HepG2 (cell line): ENCODE data around the gene HYOU1. TPM values are rescaled to one million over a fixed set of nuclear protein-coding genes. Genes with fewer than 3 reads are reported as not detected.
A peak's percentile ranks its signal among the peaks of the same experiment; 100 is the strongest.

ENCODE experiments used
- EEA1 ChIP-seq: sonication (generic); formaldehyde crosslinking; IDR thresholded peaks from 2 replicates; pipeline ENCODE4 v1.5.1; 2020; ENCODE audit warnings: mild to moderate bottlenecking, missing genetic modification reagents, borderline replicate concordance
- HOXA5 ChIP-seq: sonication (generic); formaldehyde crosslinking; IDR thresholded peaks from 2 replicates; pipeline ENCODE4 v1.4.0; 2020; ENCODE audit warnings: missing genetic modification reagents
- HOXA7 ChIP-seq: sonication (generic); formaldehyde crosslinking; IDR thresholded peaks from 2 replicates; pipeline ENCODE4 v1.8.1; 2022; ENCODE audit warnings: mild to moderate bottlenecking, missing genetic modification reagents, moderate library complexity
- SALL2 ChIP-seq: sonication (generic); formaldehyde crosslinking; IDR thresholded peaks from 2 replicates; pipeline ENCODE4 v1.8.1; 2023; ENCODE audit warnings: mild to moderate bottlenecking, missing genetic modification reagents, inconsistent platforms
- TGIF2 ChIP-seq: IDR thresholded peaks from 2 replicates; pipeline ENCODE4 v1.6.1; 2016; ENCODE audit warnings: control low read depth, missing compliant biosample characterization
- ZFP36L1 ChIP-seq: sonication (generic); formaldehyde crosslinking; IDR thresholded peaks from 2 replicates; pipeline ENCODE4 v1.8.0; 2022; ENCODE audit warnings: mild to moderate bottlenecking, missing genetic modification reagents, moderate library complexity
- ZNF232 ChIP-seq: sonication (generic); formaldehyde crosslinking; IDR thresholded peaks from 2 replicates; pipeline ENCODE4 v1.4.0; 2020; ENCODE audit warnings: missing genetic modification reagents, borderline replicate concordance
- ZNF761 ChIP-seq: sonication (generic); formaldehyde crosslinking; conservative IDR thresholded peaks from 2 replicates; pipeline ENCODE4 v1.4.0; 2020; ENCODE audit warnings: mild to moderate bottlenecking, missing genetic modification reagents
- ZNF775 ChIP-seq: sonication (generic); formaldehyde crosslinking; IDR thresholded peaks from 2 replicates; pipeline ENCODE4 v1.4.0; 2020; ENCODE audit warnings: missing genetic modification reagents, mild to moderate bottlenecking, moderate library complexity, borderline replicate concordance
- polyA plus RNA-seq, 8 experiments: library from polyadenylated mRNA; depleted of rRNA in 3 of 8; stranded (reverse) in 7 of 8; unstranded in 1 of 8; fragments of >200 nt; fragmentation: Illumina TruSeq in 4 of 8; extraction: Trizol in 4 of 8; gene quantifications; 2 replicates each; pipeline versions ENCODE4 v1.2.1 to v1.2.3, GENCODE V29; 2011 to 2016; ENCODE audit warnings: low read depth in 4 of 8, missing spikeins in 1 of 8, mixed read lengths in 1 of 8; ENCODE audit not compliant: insufficient read depth in 1 of 8
- total RNA-seq, 5 experiments: library from RNA; depleted of rRNA; stranded (reverse); fragments of >200 nt; fragmentation: Illumina TruSeq; extraction: Trizol; gene quantifications; 2 replicates each; pipeline ENCODE4 v1.2.3, GENCODE V29; 2016; ENCODE audit warnings: low read depth in 1 of 5
- TF ChIP-seq, protein P1 (sequence below), 2 experiments: fragments of 450-650 bp in 1 of 2; sonication (generic) in 1 of 2; formaldehyde crosslinking in 1 of 2; IDR thresholded peaks; 2 replicates each; pipeline versions ENCODE4 v1.6.1 to v1.8.0; 2016 to 2022; ENCODE audit warnings: antibody characterized with exemption in 1 of 2, mild to moderate bottlenecking in 1 of 2, missing genetic modification reagents in 1 of 2
- TF ChIP-seq, protein P2 (sequence below): sonication (generic); formaldehyde crosslinking; IDR thresholded peaks from 2 replicates; pipeline ENCODE4 v1.5.0; 2020; ENCODE audit warnings: mild to moderate bottlenecking, missing genetic modification reagents
- TF ChIP-seq, protein P3 (sequence below): sonication (generic); formaldehyde crosslinking; IDR thresholded peaks from 2 replicates; pipeline ENCODE4 v1.4.0; 2020; ENCODE audit warnings: low read depth, missing genetic modification reagents

HYOU1 gene
- total and polyA plus RNA-seq, 2 of the 13 experiments (the other 11 are each of a cell fraction or from before 2014, with no cell fraction given): 127 to 155 TPM

DNA sequence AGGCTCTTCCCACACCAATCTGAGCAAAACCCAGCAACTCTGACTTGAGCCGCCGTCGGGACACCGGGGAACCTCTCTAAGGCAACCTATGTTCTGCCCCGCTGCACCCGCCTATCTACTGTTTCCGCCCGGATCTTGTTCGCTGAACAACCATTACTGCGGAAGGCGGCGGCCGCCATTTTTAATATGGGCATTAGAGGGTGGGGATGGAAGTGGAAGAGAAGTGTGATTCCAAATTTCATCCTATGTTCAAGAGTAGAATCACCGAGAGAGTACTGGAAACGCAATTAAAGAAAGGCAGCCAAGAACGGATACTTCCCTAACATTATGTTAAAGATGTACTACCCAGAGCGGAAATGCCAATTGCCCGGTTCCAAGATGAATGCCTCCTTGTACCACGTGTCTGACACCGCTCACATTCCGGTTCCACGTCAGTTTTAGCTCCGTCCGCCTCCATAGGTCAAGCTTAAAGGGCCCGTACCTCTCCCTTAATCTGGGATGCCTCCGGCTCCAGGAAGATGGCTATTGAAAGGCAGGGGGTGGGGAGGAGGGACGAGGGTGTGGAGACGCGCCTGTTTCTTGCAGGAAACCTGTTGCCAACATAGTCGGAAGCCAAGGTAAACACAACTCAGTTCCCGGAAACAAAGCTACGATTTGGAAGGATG lies 44.9 kb upstream of the HYOU1 start, which contains the start of gene DPAGT1 (continued):
- TF ChIP-seq ZNF232 (CRISPR knock-in tag) (0 out of 2 replicates have a peak, but pooled peaks have one; percentile 1), HOXA7 (no peak), ZNF761 (CRISPR knock-in tag) (0 out of 2 replicates have a peak, but pooled peaks have one; percentile 56), ZNF775 (CRISPR knock-in tag) (no peak), EEA1 (CRISPR knock-in tag) (no peak), TGIF2 (peak; percentile 47; the same call in 1 of the 2 replicates), ZFP36L1 (CRISPR knock-in tag) (peak; percentile 76; the same call in 1 of the 2 replicates), HOXA5 (CRISPR knock-in tag) (0 out of 2 replicates have a peak, but pooled peaks have one; percentile 48), SALL2 (CRISPR knock-in tag) (peak; percentile 81)
- TF ChIP-seq, protein P1, sequence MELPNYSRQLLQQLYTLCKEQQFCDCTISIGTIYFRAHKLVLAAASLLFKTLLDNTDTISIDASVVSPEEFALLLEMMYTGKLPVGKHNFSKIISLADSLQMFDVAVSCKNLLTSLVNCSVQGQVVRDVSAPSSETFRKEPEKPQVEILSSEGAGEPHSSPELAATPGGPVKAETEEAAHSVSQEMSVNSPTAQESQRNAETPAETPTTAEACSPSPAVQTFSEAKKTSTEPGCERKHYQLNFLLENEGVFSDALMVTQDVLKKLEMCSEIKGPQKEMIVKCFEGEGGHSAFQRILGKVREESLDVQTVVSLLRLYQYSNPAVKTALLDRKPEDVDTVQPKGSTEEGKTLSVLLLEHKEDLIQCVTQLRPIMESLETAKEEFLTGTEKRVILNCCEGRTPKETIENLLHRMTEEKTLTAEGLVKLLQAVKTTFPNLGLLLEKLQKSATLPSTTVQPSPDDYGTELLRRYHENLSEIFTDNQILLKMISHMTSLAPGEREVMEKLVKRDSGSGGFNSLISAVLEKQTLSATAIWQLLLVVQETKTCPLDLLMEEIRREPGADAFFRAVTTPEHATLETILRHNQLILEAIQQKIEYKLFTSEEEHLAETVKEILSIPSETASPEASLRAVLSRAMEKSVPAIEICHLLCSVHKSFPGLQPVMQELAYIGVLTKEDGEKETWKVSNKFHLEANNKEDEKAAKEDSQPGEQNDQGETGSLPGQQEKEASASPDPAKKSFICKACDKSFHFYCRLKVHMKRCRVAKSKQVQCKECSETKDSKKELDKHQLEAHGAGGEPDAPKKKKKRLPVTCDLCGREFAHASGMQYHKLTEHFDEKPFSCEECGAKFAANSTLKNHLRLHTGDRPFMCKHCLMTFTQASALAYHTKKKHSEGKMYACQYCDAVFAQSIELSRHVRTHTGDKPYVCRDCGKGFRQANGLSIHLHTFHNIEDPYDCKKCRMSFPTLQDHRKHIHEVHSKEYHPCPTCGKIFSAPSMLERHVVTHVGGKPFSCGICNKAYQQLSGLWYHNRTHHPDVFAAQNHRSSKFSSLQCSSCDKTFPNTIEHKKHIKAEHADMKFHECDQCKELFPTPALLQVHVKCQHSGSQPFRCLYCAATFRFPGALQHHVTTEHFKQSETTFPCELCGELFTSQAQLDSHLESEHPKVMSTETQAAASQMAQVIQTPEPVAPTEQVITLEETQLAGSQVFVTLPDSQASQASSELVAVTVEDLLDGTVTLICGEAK (IDR thresholded peaks at IDR 0.05): peak; percentile 48
- TF ChIP-seq, protein P1 (CRISPR knock-in tag; IDR thresholded peaks at IDR 0.05): no peak
- TF ChIP-seq, protein P2, sequence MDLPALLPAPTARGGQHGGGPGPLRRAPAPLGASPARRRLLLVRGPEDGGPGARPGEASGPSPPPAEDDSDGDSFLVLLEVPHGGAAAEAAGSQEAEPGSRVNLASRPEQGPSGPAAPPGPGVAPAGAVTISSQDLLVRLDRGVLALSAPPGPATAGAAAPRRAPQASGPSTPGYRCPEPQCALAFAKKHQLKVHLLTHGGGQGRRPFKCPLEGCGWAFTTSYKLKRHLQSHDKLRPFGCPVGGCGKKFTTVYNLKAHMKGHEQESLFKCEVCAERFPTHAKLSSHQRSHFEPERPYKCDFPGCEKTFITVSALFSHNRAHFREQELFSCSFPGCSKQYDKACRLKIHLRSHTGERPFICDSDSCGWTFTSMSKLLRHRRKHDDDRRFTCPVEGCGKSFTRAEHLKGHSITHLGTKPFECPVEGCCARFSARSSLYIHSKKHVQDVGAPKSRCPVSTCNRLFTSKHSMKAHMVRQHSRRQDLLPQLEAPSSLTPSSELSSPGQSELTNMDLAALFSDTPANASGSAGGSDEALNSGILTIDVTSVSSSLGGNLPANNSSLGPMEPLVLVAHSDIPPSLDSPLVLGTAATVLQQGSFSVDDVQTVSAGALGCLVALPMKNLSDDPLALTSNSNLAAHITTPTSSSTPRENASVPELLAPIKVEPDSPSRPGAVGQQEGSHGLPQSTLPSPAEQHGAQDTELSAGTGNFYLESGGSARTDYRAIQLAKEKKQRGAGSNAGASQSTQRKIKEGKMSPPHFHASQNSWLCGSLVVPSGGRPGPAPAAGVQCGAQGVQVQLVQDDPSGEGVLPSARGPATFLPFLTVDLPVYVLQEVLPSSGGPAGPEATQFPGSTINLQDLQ: peak; percentile 84; the same call in 1 of the 2 replicates
- TF ChIP-seq, protein P3, sequence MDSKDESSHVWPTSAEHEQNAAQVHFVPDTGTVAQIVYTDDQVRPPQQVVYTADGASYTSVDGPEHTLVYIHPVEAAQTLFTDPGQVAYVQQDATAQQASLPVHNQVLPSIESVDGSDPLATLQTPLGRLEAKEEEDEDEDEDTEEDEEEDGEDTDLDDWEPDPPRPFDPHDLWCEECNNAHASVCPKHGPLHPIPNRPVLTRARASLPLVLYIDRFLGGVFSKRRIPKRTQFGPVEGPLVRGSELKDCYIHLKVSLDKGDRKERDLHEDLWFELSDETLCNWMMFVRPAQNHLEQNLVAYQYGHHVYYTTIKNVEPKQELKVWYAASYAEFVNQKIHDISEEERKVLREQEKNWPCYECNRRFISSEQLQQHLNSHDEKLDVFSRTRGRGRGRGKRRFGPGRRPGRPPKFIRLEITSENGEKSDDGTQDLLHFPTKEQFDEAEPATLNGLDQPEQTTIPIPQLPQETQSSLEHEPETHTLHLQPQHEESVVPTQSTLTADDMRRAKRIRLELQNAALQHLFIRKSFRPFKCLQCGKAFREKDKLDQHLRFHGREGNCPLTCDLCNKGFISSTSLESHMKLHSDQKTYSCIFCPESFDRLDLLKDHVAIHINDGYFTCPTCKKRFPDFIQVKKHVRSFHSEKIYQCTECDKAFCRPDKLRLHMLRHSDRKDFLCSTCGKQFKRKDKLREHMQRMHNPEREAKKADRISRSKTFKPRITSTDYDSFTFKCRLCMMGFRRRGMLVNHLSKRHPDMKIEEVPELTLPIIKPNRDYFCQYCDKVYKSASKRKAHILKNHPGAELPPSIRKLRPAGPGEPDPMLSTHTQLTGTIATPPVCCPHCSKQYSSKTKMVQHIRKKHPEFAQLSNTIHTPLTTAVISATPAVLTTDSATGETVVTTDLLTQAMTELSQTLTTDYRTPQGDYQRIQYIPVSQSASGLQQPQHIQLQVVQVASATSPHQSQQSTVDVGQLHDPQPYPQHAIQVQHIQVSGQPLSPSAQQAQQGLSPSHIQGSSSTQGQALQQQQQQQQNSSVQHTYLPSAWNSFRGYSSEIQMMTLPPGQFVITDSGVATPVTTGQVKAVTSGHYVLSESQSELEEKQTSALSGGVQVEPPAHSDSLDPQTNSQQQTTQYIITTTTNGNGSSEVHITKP: no peak
